Stimulated activated CD8-positive, alpha-beta memory T cell treated with anti-CD3 and anti-CD28 coated beads, Interleukin-12 subunit alpha, Interleukin-12 subunit beta, amount 100 ng/mL, for 1 hour (primary cell): Measurements from ENCODE around the gene PWWP2B.

Experiments used
- DNase-seq: peaks from one replicate; pipeline ENCODE4 v3.0.0-alpha.2; 2020; ENCODE audit warnings: low read depth

Gene PWWP2B

GRCh38 chr10:132460071-132460470, 63.1 kb downstream of the PWWP2B start:
- DNase-seq = no peak

- no peak for DNase-seq
Observed at GRCh38 chr10:132460691-132461090, 63.7 kb downstream of the PWWP2B start.

GRCh38 chr10:132461103-132461682, 64.2 kb downstream of the PWWP2B start:
- DNase-seq = no peak

- no peak for DNase-seq
Observed at GRCh38 chr10:132461683-132462231, 64.8 kb downstream of the PWWP2B start.

- DNase-seq = no peak
Observed at GRCh38 chr10:132462463-132463332, 65.7 kb downstream of the PWWP2B start.

- DNase-seq = no peak
Observed at GRCh38 chr10:132463333-132464255, 66.6 kb downstream of the PWWP2B start.

GRCh38 chr10:132464256-132465192, 67.5 kb downstream of the PWWP2B start:
- DNase-seq = no peak

- DNase-seq = no peak
Observed at GRCh38 chr10:132465193-132465888, 68.3 kb downstream of the PWWP2B start.

GRCh38 chr10:132465889-132466519, 69.0 kb downstream of the PWWP2B start:
- DNase-seq = no peak

- no peak for DNase-seq
Observed at GRCh38 chr10:132466520-132467463, 69.8 kb downstream of the PWWP2B start.
